Smooth muscle cell (in vitro differentiated cells): ENCODE measurements around the gene ZNF367. TPM values are rescaled to one million over a fixed set of nuclear protein-coding genes. Genes with fewer than 3 reads are reported as not detected.

ENCODE experiments used
- DNase-seq: peaks from one replicate; lab custom pipeline; 2025; ENCODE audit not compliant: unreplicated experiment; lab: John Stamatoyannopoulos, UW
- H2AFZ ChIP-seq: fragments of 200-600 bp; sonication (generic); 2 replicates; pipeline ENCODE4 v1.6.0; 2016; ENCODE audit warnings: antibody characterized with exemption, low read depth, mild to moderate bottlenecking
- H3F3A ChIP-seq: fragments of 200-600 bp; sonication (generic); 2 replicates; pipeline ENCODE4 v1.6.0; 2017; ENCODE audit warnings: antibody characterized with exemption, low read depth
- H3K27ac ChIP-seq: fragments of 200-600 bp; sonication (generic); 2 replicates; pipeline ENCODE4 v1.5.1; 2016; ENCODE audit warnings: low read depth, mild to moderate bottlenecking
- H3K27me3 ChIP-seq: fragments of 200-600 bp; sonication (generic); 2 replicates; pipeline ENCODE4 v1.6.1; 2016; ENCODE audit warnings: low read depth, mild to moderate bottlenecking
- H3K36me3 ChIP-seq: fragments of 200-600 bp; sonication (generic); 2 replicates; pipeline ENCODE4 v1.5.1; 2016; ENCODE audit warnings: low read depth
- H3K4me1 ChIP-seq: fragments of 200-600 bp; sonication (generic); 2 replicates; pipeline ENCODE4 v1.5.1; 2016; ENCODE audit warnings: low read depth
- H3K4me2 ChIP-seq: fragments of 200-600 bp; sonication (generic); 2 replicates; pipeline ENCODE4 v1.6.0; 2016; ENCODE audit warnings: mild to moderate bottlenecking
- H3K4me3 ChIP-seq: fragments of 200-600 bp; sonication (generic); 2 replicates; pipeline ENCODE4 v1.5.1; 2016; ENCODE audit warnings: mild to moderate bottlenecking
- H3K79me2 ChIP-seq: fragments of 200-600 bp; sonication (generic); 2 replicates; pipeline ENCODE4 v1.6.0; 2016; ENCODE audit warnings: low read depth, mild to moderate bottlenecking
- H3K9ac ChIP-seq: fragments of 200-600 bp; sonication (generic); 2 replicates; pipeline ENCODE4 v1.6.0; 2016; ENCODE audit warnings: low read depth
- H3K9me3 ChIP-seq: fragments of 200-600 bp; sonication (generic); replicated peaks from 2 replicates; pipeline ENCODE4 v1.5.1; 2016; ENCODE audit warnings: low read depth
- H4K20me1 ChIP-seq: fragments of 200-600 bp; sonication (generic); 2 replicates; pipeline ENCODE4 v1.6.0; 2016; ENCODE audit warnings: low read depth
- CTCF ChIP-seq: fragments of 200-600 bp; sonication (generic); IDR thresholded peaks from 2 replicates; pipeline ENCODE4 v1.5.1; 2017; ENCODE audit warnings: borderline replicate concordance, mild to moderate bottlenecking, antibody characterized with exemption; ENCODE audit not compliant: insufficient read depth, poor library complexity, severe bottlenecking
- WGBS: methylation state at CpG from one replicate; pipeline ENCODE4 v1.1.7; 2016; ENCODE audit warnings: low lambda C conversion rate; 5-methylcytosine and 5-hydroxymethylcytosine counted together
- polyA plus RNA-seq: library from polyadenylated mRNA; unstranded; fragments of >200 nt; fragmentation: Nextera tagmentation; extraction: Ambion mirVana; gene quantifications from 2 replicates; pipeline ENCODE4 v1.2.1, GENCODE V29; 2016
- total RNA-seq: library from RNA; depleted of rRNA; stranded (reverse); fragments of >200 nt; gene quantifications from 2 replicates; pipeline ENCODE4 v1.2.3, GENCODE V29; 2014

Gene ZNF367
- total and polyA plus RNA-seq, 2 experiments from 2014 or later = 2.8 to 3.2 TPM

- no peak overlapping the region for H3K4me3 ChIP-seq
- H2AFZ ChIP-seq = peak overlapping the region; percentile 99
- peaks cover 24% of the 10 kb centered on the region for H4K20me1 ChIP-seq
- H3K4me1 ChIP-seq = no peaks in the 10 kb centered on the region
- H3K4me2 ChIP-seq = no peak overlapping the region
- no peak overlapping the region for H3K9ac ChIP-seq
- H3K79me2 ChIP-seq = peaks cover 27% of the 10 kb centered on the region
- H3K36me3 ChIP-seq = no peaks in the 10 kb centered on the region
- no peaks in the 10 kb centered on the region for H3K27me3 ChIP-seq
- WGBS = 90% methylated on average over 11 of the region's 11 CpGs
- no peak overlapping the region for H3K27ac ChIP-seq
- no peak for TF ChIP-seq CTCF
- H3F3A ChIP-seq = no peaks in the 10 kb centered on the region
- no peaks in the 10 kb centered on the region for H3K9me3 ChIP-seq
- DNase-seq = no peak
Measured at GRCh38 chr9:96448546-96449170, 30.5 kb upstream of the ZNF367 start.

- no peak for TF ChIP-seq CTCF
- Histone ChIP-seq H3K27ac (no peak overlapping the region), H3K4me2 (no peak overlapping the region), H2AFZ (peak overlapping the region; percentile 75), H3K4me1 (no peaks in the 10 kb centered on the region), H3K9me3 (no peaks in the 10 kb centered on the region), H3K79me2 (peaks cover 15% of the 10 kb centered on the region), H3K4me3 (no peak overlapping the region), H4K20me1 (peaks cover 15% of the 10 kb centered on the region), H3F3A (no peaks in the 10 kb centered on the region), H3K36me3 (no peaks in the 10 kb centered on the region), H3K9ac (no peak overlapping the region), H3K27me3 (no peaks in the 10 kb centered on the region)
- DNase-seq = no peak
- 55% methylated on average over 3 of the region's 3 CpGs for WGBS
Measured at GRCh38 chr9:96447406-96447805, 29.2 kb upstream of the ZNF367 start.

GRCh38 chr9:96442491-96442890 is 24.3 kb upstream of the ZNF367 start:
- no peak overlapping the region for H3K4me2 ChIP-seq
- no peak for TF ChIP-seq CTCF
- H3K4me1 ChIP-seq = no peaks in the 10 kb centered on the region
- H3K27ac ChIP-seq = no peak overlapping the region
- no peak for DNase-seq
- no peak overlapping the region for H3K4me3 ChIP-seq
- H3K27me3 ChIP-seq = no peaks in the 10 kb centered on the region
- no peaks in the 10 kb centered on the region for H3K36me3 ChIP-seq
- no peaks in the 10 kb centered on the region for H3K79me2 ChIP-seq
- H3K9ac ChIP-seq = no peak overlapping the region
- no peaks in the 10 kb centered on the region for H3F3A ChIP-seq
- no peaks in the 10 kb centered on the region for H4K20me1 ChIP-seq
- no peak overlapping the region for H2AFZ ChIP-seq
- no peaks in the 10 kb centered on the region for H3K9me3 ChIP-seq
- WGBS = 86% methylated on average over 3 of the region's 3 CpGs

GRCh38 chr9:96441798-96442445 is 23.8 kb upstream of the ZNF367 start:
- no peaks in the 10 kb centered on the region for H3K36me3 ChIP-seq
- peak; percentile 33 for TF ChIP-seq CTCF
- H3K9me3 ChIP-seq = no peaks in the 10 kb centered on the region
- no peak overlapping the region for H3K27ac ChIP-seq
- no peaks in the 10 kb centered on the region for H3K4me1 ChIP-seq
- no peaks in the 10 kb centered on the region for H3F3A ChIP-seq
- DNase-seq = no peak
- no peak overlapping the region for H3K4me2 ChIP-seq
- H4K20me1 ChIP-seq = no peaks in the 10 kb centered on the region
- no peak overlapping the region for H2AFZ ChIP-seq
- no peaks in the 10 kb centered on the region for H3K27me3 ChIP-seq
- WGBS = 92% methylated on average over 5 of the region's 5 CpGs
- no peak overlapping the region for H3K4me3 ChIP-seq
- no peak overlapping the region for H3K9ac ChIP-seq
- H3K79me2 ChIP-seq = no peaks in the 10 kb centered on the region
